SU-DHL-6 (cell line): ENCODE measurements around the gene SLC8A1.

ENCODE experiments used
- CTCF ChIP-seq: fragments of 200-600 bp; sonication (generic); IDR thresholded peaks from one replicate; pipeline ENCODE4 v1.5.1; 2017; ENCODE audit warnings: antibody characterized with exemption, mild to moderate bottlenecking, low read length, moderate library complexity; ENCODE audit not compliant: insufficient read depth, poor library complexity, severe bottlenecking
- EZH2phosphoT487 ChIP-seq: fragments of 200-600 bp; sonication (generic), shearing (Covaris generic); conservative IDR thresholded peaks from 2 replicates; pipeline ENCODE4 v1.6.1; 2018; ENCODE audit warnings: mild to moderate bottlenecking, antibody characterized with exemption, low read length, moderate library complexity, mixed read lengths

- no peak for TF ChIP-seq CTCF
- TF ChIP-seq EZH2phosphoT487: no peak
Measured at GRCh38 chr2:40450066-40450795, 1.7 kb downstream of the SLC8A1 start.
